Measurements from ENCODE around the gene TYR. TPM values are rescaled to one million over a fixed set of nuclear protein-coding genes. Genes with fewer than 3 reads are reported as not detected.

The TYR gene
- polyA plus RNA-seq = not detected

GRCh38 chr11:89177691-89178231 is at the start of gene TYR:
Gene TYR, plus strand, starts transcription at chr11:89177875. Its CDS starts 79 bp downstream, at chr11:89177954.
- Mint-ChIP-seq H3K27me3 (ENCODE audit: low read depth in 3 of 3) (peaks cover 0 to 2% (median 2%) of the 10 kb centered on the region in 3 donors), H3K36me3 (no peaks in the 10 kb centered on the region), H3K27ac (no peak within 1 kb of the TSS), H3K4me1 (no peaks in the 10 kb centered on the region), H3K4me3 (no peak within 1 kb of the TSS), H3K9me3 (peaks cover 0 to 42% (median 12%) of the 10 kb centered on the region in 6 donors)
- DNase-seq = no peak

GRCh38 chr11:89136606-89137005 is 41.1 kb upstream of the TYR start:
- Mint-ChIP-seq H3K4me1 (no peaks in the 10 kb centered on the region), H3K9me3 (peaks cover 0 to 26% (median 10%) of the 10 kb centered on the region in 6 donors), H3K4me3 (no peak overlapping the region), H3K27me3 (ENCODE audit: low read depth in 3 of 3) (peaks cover 0 to 2% (median 0%) of the 10 kb centered on the region in 3 donors), H3K27ac (no peak overlapping the region), H3K36me3 (no peaks in the 10 kb centered on the region)
- DNase-seq = no peak

GRCh38 chr11:89147229-89147628 is 30.4 kb upstream of the TYR start:
- Mint-ChIP-seq H3K27me3 (ENCODE audit: low read depth in 3 of 3) (peaks cover 0 to 5% (median 0%) of the 10 kb centered on the region in 3 donors), H3K27ac (no peak overlapping the region), H3K4me1 (no peaks in the 10 kb centered on the region)

GRCh38 chr11:89159974-89160373 is 17.7 kb upstream of the TYR start:
- no peak overlapping the region for H3K27ac Mint-ChIP-seq
- no peaks in the 10 kb centered on the region for H3K27me3 Mint-ChIP-seq (ENCODE audit: low read depth in 3 of 3)
- H3K4me1 Mint-ChIP-seq = no peaks in the 10 kb centered on the region
- H3K4me3 Mint-ChIP-seq = no peak overlapping the region
- peaks cover 0 to 5% (median 3%) of the 10 kb centered on the region in 6 donors for H3K9me3 Mint-ChIP-seq
- H3K36me3 Mint-ChIP-seq = no peaks in the 10 kb centered on the region
- no peak for DNase-seq

More at GRCh38 chr11:89147229-89147628, 30.4 kb upstream of the TYR start:
- Mint-ChIP-seq H3K36me3 (no peaks in the 10 kb centered on the region), H3K4me3 (no peak overlapping the region), H3K9me3 (peaks cover 0 to 28% (median 7%) of the 10 kb centered on the region in 6 donors)
- no peak for DNase-seq

- no peaks in the 10 kb centered on the region for H3K36me3 Mint-ChIP-seq
- H3K27ac Mint-ChIP-seq = no peak overlapping the region
- no peaks in the 10 kb centered on the region for H3K27me3 Mint-ChIP-seq (ENCODE audit: low read depth in 3 of 3)
- H3K4me1 Mint-ChIP-seq = no peaks in the 10 kb centered on the region
- peaks cover 0 to 5% (median under 1%) of the 10 kb centered on the region in 6 donors for H3K9me3 Mint-ChIP-seq
- no peak overlapping the region for H3K4me3 Mint-ChIP-seq
- DNase-seq = no peak
Observed at GRCh38 chr11:89161949-89162348, 15.7 kb upstream of the TYR start.

- no peak overlapping the region for H3K4me3 Mint-ChIP-seq
Observed at GRCh38 chr11:89163686-89164085, 14.0 kb upstream of the TYR start.

GRCh38 chr11:89168396-89168795 is 9.3 kb upstream of the TYR start:
- Mint-ChIP-seq H3K4me3 (no peak overlapping the region), H3K4me1 (no peaks in the 10 kb centered on the region)

More at GRCh38 chr11:89163686-89164085, 14.0 kb upstream of the TYR start:
- H3K27me3 Mint-ChIP-seq (ENCODE audit: low read depth in 3 of 3) = no peaks in the 10 kb centered on the region
- no peaks in the 10 kb centered on the region for H3K4me1 Mint-ChIP-seq
- DNase-seq = no peak
- no peak overlapping the region for H3K27ac Mint-ChIP-seq
- H3K36me3 Mint-ChIP-seq = no peaks in the 10 kb centered on the region
- peaks cover 0 to 10% (median 3%) of the 10 kb centered on the region in 6 donors for H3K9me3 Mint-ChIP-seq

GRCh38 chr11:89175796-89176195 is 1.9 kb upstream of the TYR start:
- Mint-ChIP-seq H3K27ac (no peak overlapping the region), H3K27me3 (ENCODE audit: low read depth in 3 of 3) (peaks cover 2% of the 10 kb centered on the region in 3 donors), H3K4me1 (no peaks in the 10 kb centered on the region), H3K9me3 (peaks cover 0 to 39% (median 8%) of the 10 kb centered on the region in 6 donors), H3K4me3 (no peak overlapping the region), H3K36me3 (no peaks in the 10 kb centered on the region)
- no peak for DNase-seq

More at GRCh38 chr11:89168396-89168795, 9.3 kb upstream of the TYR start:
- DNase-seq = no peak
- peaks cover 0 to 2% (median 0%) of the 10 kb centered on the region in 3 donors for H3K27me3 Mint-ChIP-seq (ENCODE audit: low read depth in 3 of 3)
- peaks cover 0 to 19% (median 3%) of the 10 kb centered on the region in 6 donors for H3K9me3 Mint-ChIP-seq
- H3K27ac Mint-ChIP-seq = no peak overlapping the region
- H3K36me3 Mint-ChIP-seq = no peaks in the 10 kb centered on the region

- Mint-ChIP-seq H3K4me3 (no peak overlapping the region), H3K4me1 (no peaks in the 10 kb centered on the region), H3K27me3 (ENCODE audit: low read depth in 3 of 3) (peaks cover 0 to 2% (median 2%) of the 10 kb centered on the region in 3 donors), H3K36me3 (no peaks in the 10 kb centered on the region), H3K27ac (no peak overlapping the region), H3K9me3 (peaks cover 0 to 42% (median 12%) of the 10 kb centered on the region in 6 donors)
- DNase-seq = no peak
Observed at GRCh38 chr11:89176938-89177337, 737 bp upstream of the TYR start.

- DNase-seq = no peak
Observed at GRCh38 chr11:89181111-89181510, 3.4 kb downstream of the TYR start.

GRCh38 chr11:89182773-89183518 is 5.3 kb downstream of the TYR start:
- Mint-ChIP-seq H3K9me3 (peaks cover 1 to 44% (median 8%) of the 10 kb centered on the region in 6 donors), H3K4me3 (no peak overlapping the region), H3K27me3 (ENCODE audit: low read depth in 3 of 3) (no peaks in the 10 kb centered on the region), H3K4me1 (no peaks in the 10 kb centered on the region), H3K36me3 (no peaks in the 10 kb centered on the region), H3K27ac (no peak overlapping the region)
- DNase-seq = no peak

More at GRCh38 chr11:89181111-89181510, 3.4 kb downstream of the TYR start:
- H3K27me3 Mint-ChIP-seq (ENCODE audit: low read depth in 3 of 3) = peaks cover 0 to 2% (median 0%) of the 10 kb centered on the region in 3 donors
- no peak overlapping the region for H3K4me3 Mint-ChIP-seq
- peaks cover 2 to 39% (median 8%) of the 10 kb centered on the region in 6 donors for H3K9me3 Mint-ChIP-seq
- H3K27ac Mint-ChIP-seq = no peak overlapping the region
- H3K4me1 Mint-ChIP-seq = no peaks in the 10 kb centered on the region
- no peaks in the 10 kb centered on the region for H3K36me3 Mint-ChIP-seq

- no peak overlapping the region for H3K27ac Mint-ChIP-seq
- DNase-seq = no peak
- H3K9me3 Mint-ChIP-seq = peaks cover 1 to 48% (median 8%) of the 10 kb centered on the region in 6 donors
- no peaks in the 10 kb centered on the region for H3K4me1 Mint-ChIP-seq
- H3K4me3 Mint-ChIP-seq = no peak overlapping the region
- peaks cover 0 to 1% (median 0%) of the 10 kb centered on the region in 3 donors for H3K27me3 Mint-ChIP-seq (ENCODE audit: low read depth in 3 of 3)
- no peaks in the 10 kb centered on the region for H3K36me3 Mint-ChIP-seq
Observed at GRCh38 chr11:89184021-89184420, 6.3 kb downstream of the TYR start.

GRCh38 chr11:89189776-89190175 is 12.1 kb downstream of the TYR start:
- no peaks in the 10 kb centered on the region for H3K4me1 Mint-ChIP-seq
- no peaks in the 10 kb centered on the region for H3K36me3 Mint-ChIP-seq
- H3K4me3 Mint-ChIP-seq = no peak overlapping the region
- H3K27me3 Mint-ChIP-seq (ENCODE audit: low read depth in 3 of 3) = peaks cover 0 to 3% (median 1%) of the 10 kb centered on the region in 3 donors
- DNase-seq = no peak
- H3K9me3 Mint-ChIP-seq = peaks cover 2 to 38% (median 8%) of the 10 kb centered on the region in 6 donors
- no peak overlapping the region for H3K27ac Mint-ChIP-seq

- Mint-ChIP-seq H3K27me3 (ENCODE audit: low read depth in 3 of 3) (peaks cover 0 to 2% (median 0%) of the 10 kb centered on the region in 3 donors), H3K4me1 (no peaks in the 10 kb centered on the region), H3K9me3 (peaks cover 0 to 32% (median 16%) of the 10 kb centered on the region in 6 donors), H3K4me3 (no peak overlapping the region), H3K27ac (no peak overlapping the region), H3K36me3 (peaks cover 0 to 4% (median 0%) of the 10 kb centered on the region in 3 donors)
- DNase-seq = no peak
Observed at GRCh38 chr11:89201138-89201537, 23.5 kb downstream of the TYR start.
